ENCODE results near the gene OR2A14. TPM values are rescaled to one million over a fixed set of nuclear protein-coding genes. Genes with fewer than 3 reads are reported as not detected.

Gene OR2A14
- total RNA-seq (2021) = not detected in 2 replicates
- long read RNA-seq = 0 reads

- Histone ChIP-seq H3K9me3 (ENCODE audit: control insufficient read depth, low read depth, low read length) (no peaks in the 10 kb centered on the region), H2BK15ac (ENCODE audit: low read depth, low read length) (no peak within 1 kb of the TSS), H2AFZ (ENCODE audit: low read length) (no peak within 1 kb of the TSS), H3K79me2 (ENCODE audit: insufficient read depth, low read length) (no peaks in the 10 kb centered on the region), H3K14ac (ENCODE audit: insufficient read depth, low read length) (no peak within 1 kb of the TSS), H4K20me1 (ENCODE audit: control insufficient read depth, insufficient read depth, insufficient read length) (no peaks in the 10 kb centered on the region), H3T11ph (ENCODE audit: low read length) (no peak within 1 kb of the TSS), H3K56ac (ENCODE audit: insufficient read length, low read depth, low read length) (no peak within 1 kb of the TSS), H2BK20ac (ENCODE audit: low read depth, low read length, poor library complexity, severe bottlenecking) (no peak within 1 kb of the TSS), H3K18ac (ENCODE audit: insufficient read length, low read depth, low read length) (no peak within 1 kb of the TSS), H3K79me1 (ENCODE audit: insufficient read depth, low read depth, low read length, poor library complexity, severe bottlenecking) (no peaks in the 10 kb centered on the region), H3K4me2 (ENCODE audit: insufficient read depth, insufficient read length, low read length) (no peak within 1 kb of the TSS), H3K4me1 (ENCODE audit: insufficient read depth, low read length) (no peaks in the 10 kb centered on the region), H2BK12ac (ENCODE audit: insufficient read length, low read depth, low read length) (no peak within 1 kb of the TSS), H3K27me3 (ENCODE audit: insufficient read depth, low read length) (no peaks in the 10 kb centered on the region), H3K9ac (ENCODE audit: extremely low read depth, insufficient read length, low read length) (no peak within 1 kb of the TSS), H4K91ac (ENCODE audit: insufficient read length, low read depth, low read length) (no peak within 1 kb of the TSS), H3K4ac (ENCODE audit: low read depth, low read length) (no peak within 1 kb of the TSS), H4K5ac (ENCODE audit: insufficient read length, low read depth, low read length) (no peak within 1 kb of the TSS), H3K23me2 (ENCODE audit: insufficient read length, low read depth, low read length, poor library complexity, severe bottlenecking) (no peaks in the 10 kb centered on the region), H2BK5ac (ENCODE audit: insufficient read length, low read length) (no peak within 1 kb of the TSS), H2AK5ac (ENCODE audit: insufficient read length, low read length) (no peak within 1 kb of the TSS), H2BK120ac (ENCODE audit: low read depth, low read length, poor library complexity, severe bottlenecking) (no peak within 1 kb of the TSS), H3K23ac (ENCODE audit: insufficient read length, low read depth, low read length) (no peak within 1 kb of the TSS), H3K27ac (ENCODE audit: insufficient read length, low read depth, low read length) (no peak within 1 kb of the TSS), H4K8ac (replicated peaks; ENCODE audit: insufficient read length, low read depth, low read length) (no peak within 1 kb of the TSS)
- no CpG with 5 or more reads among the region's 1 CpG for WGBS (ENCODE audit: extremely low coverage, insufficient read length, low lambda C conversion rate)
- TF ChIP-seq, protein P1, sequence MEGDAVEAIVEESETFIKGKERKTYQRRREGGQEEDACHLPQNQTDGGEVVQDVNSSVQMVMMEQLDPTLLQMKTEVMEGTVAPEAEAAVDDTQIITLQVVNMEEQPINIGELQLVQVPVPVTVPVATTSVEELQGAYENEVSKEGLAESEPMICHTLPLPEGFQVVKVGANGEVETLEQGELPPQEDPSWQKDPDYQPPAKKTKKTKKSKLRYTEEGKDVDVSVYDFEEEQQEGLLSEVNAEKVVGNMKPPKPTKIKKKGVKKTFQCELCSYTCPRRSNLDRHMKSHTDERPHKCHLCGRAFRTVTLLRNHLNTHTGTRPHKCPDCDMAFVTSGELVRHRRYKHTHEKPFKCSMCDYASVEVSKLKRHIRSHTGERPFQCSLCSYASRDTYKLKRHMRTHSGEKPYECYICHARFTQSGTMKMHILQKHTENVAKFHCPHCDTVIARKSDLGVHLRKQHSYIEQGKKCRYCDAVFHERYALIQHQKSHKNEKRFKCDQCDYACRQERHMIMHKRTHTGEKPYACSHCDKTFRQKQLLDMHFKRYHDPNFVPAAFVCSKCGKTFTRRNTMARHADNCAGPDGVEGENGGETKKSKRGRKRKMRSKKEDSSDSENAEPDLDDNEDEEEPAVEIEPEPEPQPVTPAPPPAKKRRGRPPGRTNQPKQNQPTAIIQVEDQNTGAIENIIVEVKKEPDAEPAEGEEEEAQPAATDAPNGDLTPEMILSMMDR (conservative IDR thresholded peaks at IDR 0.05) = no peak
- no peak within 1 kb of the TSS for H3K27ac Mint-ChIP-seq
- H3K4me1 Mint-ChIP-seq = no peaks in the 10 kb centered on the region
- DNase-seq = no peak
- no peaks in the 10 kb centered on the region for H3K9me3 Mint-ChIP-seq
- no peaks in the 10 kb centered on the region for H3K36me3 Mint-ChIP-seq (ENCODE audit: insufficient read depth in 1 of 3, low read depth in 3 of 3)
- H3K4me3 Mint-ChIP-seq = no peak within 1 kb of the TSS
- H3K27me3 Mint-ChIP-seq (ENCODE audit: low read depth) = peaks cover 2% of the 10 kb centered on the region; the same call in 1 of the 2 replicates
Measured at GRCh38 chr7:144122876-144123275, at the start of gene OR2A14. TSS of gene OR2A14 (plus strand) at chr7:144123176. CDS start at chr7:144129113, 5,937 bp downstream.

Data from H9 (cell line).